H1 (cell line): ENCODE measurements around the gene ZIC5. TPM values are rescaled to one million over a fixed set of nuclear protein-coding genes. Genes with fewer than 3 reads are reported as not detected.

Experiments
- CTCF ChIA-PET: fragments of 300-600 bp; sonication (Branson Sonifier 250); formaldehyde crosslinking; loops from one replicate; lab custom pipeline; 2021; ENCODE audit not compliant: partially characterized antibody; lab: Charles Lee
- POLR2A ChIA-PET: fragments of 300-600 bp; sonication (Branson Sonifier 250); formaldehyde crosslinking; loops from one replicate; lab custom pipeline; 2021; ENCODE audit warnings: inconsistent platforms; ENCODE audit not compliant: partially characterized antibody; lab: Charles Lee
- DNase-seq, 2 experiments: peaks; one replicate each; pipeline versions ENCODE4 v3.0.0 to v3.0.0-alpha.2; 2010 to 2022; ENCODE audit warnings: low spot score in 2 of 2, low read depth in 1 of 2, mixed read lengths in 1 of 2
- FAIRE-seq: peaks from 2 replicates; lab custom pipeline; 2011; peaks lifted over from hg19 to GRCh38; lab: Jason Lieb, UNC
- H2AFZ ChIP-seq: 2 replicates; pipeline ENCODE4 v1.8.1; 2012; ENCODE audit warnings: low read length, inconsistent platforms
- H2AK5ac ChIP-seq: 2 replicates; pipeline ENCODE4 v1.6.1; 2013; ENCODE audit warnings: low read depth, low read length
- H2BK120ac ChIP-seq: replicated peaks from 2 replicates; pipeline ENCODE3; 2013; ENCODE audit warnings: low read depth, low read length, inconsistent platforms
- H2BK12ac ChIP-seq: 2 replicates; pipeline ENCODE4 v1.6.1; 2013; ENCODE audit warnings: low read depth, low read length
- H2BK15ac ChIP-seq: 2 replicates; pipeline ENCODE4 v1.6.1; 2013; ENCODE audit warnings: low read length
- H2BK20ac ChIP-seq: 2 replicates; pipeline ENCODE4 v1.6.1; 2013; ENCODE audit warnings: low read length
- H2BK5ac ChIP-seq: 2 replicates; pipeline ENCODE4 v1.6.1; 2013; ENCODE audit warnings: low read depth, low read length
- H3K14ac ChIP-seq: 2 replicates; pipeline ENCODE4 v1.6.1; 2013; ENCODE audit warnings: inconsistent platforms; ENCODE audit not compliant: insufficient read length
- H3K18ac ChIP-seq: 2 replicates; pipeline ENCODE4 v1.6.1; 2013; ENCODE audit warnings: low read length; ENCODE audit errors: extremely low read depth
- H3K23ac ChIP-seq: 2 replicates; pipeline ENCODE4 v1.6.1; 2013; ENCODE audit warnings: inconsistent platforms; ENCODE audit not compliant: insufficient read length
- H3K23me2 ChIP-seq: 2 replicates; pipeline ENCODE4 v1.6.1; 2013; ENCODE audit warnings: low read depth, low read length
- H3K27ac ChIP-seq: 2 replicates; pipeline ENCODE4 v1.6.1; 2011; ENCODE audit warnings: low read depth, low read length, inconsistent platforms
- H3K27me3 ChIP-seq, 4 experiments: replicated peaks in 1 of 4; 1 replicate in 1 of 4; 2 replicates in 3 of 4; pipeline versions ENCODE4 v1.6.1 to v1.8.1; 2011 to 2013; ENCODE audit warnings: low read length in 3 of 4, mild to moderate bottlenecking in 3 of 4, inconsistent platforms in 2 of 4, mixed read lengths in 2 of 4, moderate library complexity in 1 of 4; ENCODE audit not compliant: control insufficient read depth in 3 of 4, insufficient read depth in 3 of 4; ENCODE audit errors: extremely low read depth in 1 of 4
- H3K36me3 ChIP-seq, 4 experiments: 2 replicates each; pipeline versions ENCODE4 v1.6.1 to v1.8.1; 2011 to 2013; ENCODE audit warnings: mild to moderate bottlenecking in 4 of 4, low read length in 3 of 4, moderate library complexity in 2 of 4, control low read depth in 1 of 4, inconsistent platforms in 1 of 4; ENCODE audit not compliant: insufficient read depth in 4 of 4, control insufficient read depth in 2 of 4
- H3K4ac ChIP-seq: replicated peaks from 2 replicates; pipeline ENCODE3; 2013; ENCODE audit warnings: low read length, low read depth, mixed read lengths, inconsistent platforms; ENCODE audit not compliant: insufficient read length
- H3K4me1 ChIP-seq, 4 experiments: replicated peaks in 1 of 4; 1 replicate in 1 of 4; 2 replicates in 3 of 4; pipeline versions ENCODE4 v1.6.1 to v1.8.1; 2011 to 2013; ENCODE audit warnings: low read length in 3 of 4, inconsistent platforms in 2 of 4, mixed read lengths in 1 of 4; ENCODE audit not compliant: insufficient read depth in 4 of 4, control insufficient read depth in 3 of 4
- H3K4me2 ChIP-seq, 2 experiments: 2 replicates each; pipeline versions ENCODE4 v1.6.1 to v1.8.1; 2011 to 2013; ENCODE audit warnings: low read depth in 2 of 2, low read length in 2 of 2, control low read depth in 1 of 2, inconsistent platforms in 1 of 2, mild to moderate bottlenecking in 1 of 2; ENCODE audit not compliant: insufficient read depth in 1 of 2
- H3K4me3 ChIP-seq, 4 experiments: fragments of 200-600, 300-600 bp in 1 of 4; sonication (generic), shearing (Covaris generic), sonication (Bioruptor Twin) in 1 of 4; 2 replicates each; pipeline versions ENCODE4 v1.5.1 to v1.8.1; 2011 to 2016; ENCODE audit warnings: low read length in 4 of 4, low read depth in 3 of 4, control low read depth in 2 of 4, inconsistent platforms in 2 of 4, mild to moderate bottlenecking in 2 of 4, mixed read lengths in 1 of 4, moderate library complexity in 1 of 4; ENCODE audit not compliant: insufficient read depth in 2 of 4; ENCODE audit errors: extremely low read depth in 1 of 4
- H3K56ac ChIP-seq: replicated peaks from 2 replicates; pipeline ENCODE3; 2013; ENCODE audit warnings: low read depth, mild to moderate bottlenecking, mixed read lengths, low read length, inconsistent platforms; ENCODE audit not compliant: insufficient read length
- H3K79me1 ChIP-seq: 2 replicates; pipeline ENCODE4 v1.6.1; 2013; ENCODE audit warnings: low read depth, low read length, control low read depth
- H3K79me2 ChIP-seq, 2 experiments: 2 replicates each; pipeline versions ENCODE4 v1.6.1 to v1.8.1; 2012 to 2013; ENCODE audit warnings: low read length in 2 of 2, mild to moderate bottlenecking in 2 of 2, inconsistent platforms in 1 of 2; ENCODE audit not compliant: insufficient read depth in 2 of 2, control insufficient read depth in 1 of 2
- H3K9ac ChIP-seq, 4 experiments: replicated peaks in 1 of 4; 1 replicate in 1 of 4; 2 replicates in 3 of 4; pipeline versions ENCODE4 v1.6.1 to v1.8.1; 2011 to 2013; ENCODE audit warnings: low read depth in 3 of 4, low read length in 3 of 4, control low read depth in 2 of 4, mild to moderate bottlenecking in 2 of 4, moderate library complexity in 2 of 4, inconsistent platforms in 1 of 4; ENCODE audit errors: extremely low read depth in 1 of 4
- H3K9me3 ChIP-seq, 2 experiments: 2 replicates each; pipeline versions ENCODE4 v1.6.1 to v1.8.1; 2012 to 2013; ENCODE audit warnings: mild to moderate bottlenecking in 2 of 2, moderate library complexity in 2 of 2, control low read depth in 1 of 2, inconsistent platforms in 1 of 2, low read depth in 1 of 2, low read length in 1 of 2, mixed read lengths in 1 of 2; ENCODE audit not compliant: insufficient read depth in 2 of 2
- H4K20me1 ChIP-seq, 2 experiments: replicated peaks in 1 of 2; 2 replicates each; pipeline versions ENCODE3 to v1.8.1; 2011 to 2013; ENCODE audit warnings: inconsistent platforms in 2 of 2, low read length in 2 of 2, mild to moderate bottlenecking in 1 of 2; ENCODE audit not compliant: insufficient read depth in 2 of 2, control insufficient read depth in 1 of 2
- H4K5ac ChIP-seq: 2 replicates; pipeline ENCODE4 v1.6.1; 2013; ENCODE audit warnings: low read length, low read depth, mixed read lengths, inconsistent platforms; ENCODE audit not compliant: insufficient read length
- H4K8ac ChIP-seq: 2 replicates; pipeline ENCODE4 v1.8.0; 2013; ENCODE audit warnings: mild to moderate bottlenecking, moderate library complexity, low read length, inconsistent platforms; ENCODE audit not compliant: insufficient read depth; ENCODE audit errors: extremely low read depth
- H4K91ac ChIP-seq: replicated peaks from 2 replicates; pipeline ENCODE3; 2013; ENCODE audit warnings: low read length, mixed read lengths, inconsistent platforms; ENCODE audit not compliant: insufficient read length
- EP300 ChIP-seq, 2 experiments: IDR thresholded peaks; 1 replicate in 1 of 2; 2 replicates in 1 of 2; pipeline ENCODE4 v1.6.1; 2011 to 2012; ENCODE audit warnings: low read depth in 2 of 2, low read length in 2 of 2, mild to moderate bottlenecking in 2 of 2, borderline replicate concordance in 1 of 2, inconsistent platforms in 1 of 2, moderate library complexity in 1 of 2
- FOSL1 ChIP-seq: IDR thresholded peaks from 2 replicates; pipeline ENCODE4 v1.6.1; 2011; ENCODE audit warnings: mild to moderate bottlenecking, low read depth, low read length, moderate library complexity; ENCODE audit not compliant: insufficient read depth
- GABPA ChIP-seq: IDR thresholded peaks from 2 replicates; pipeline ENCODE4 v1.6.1; 2011; ENCODE audit warnings: mild to moderate bottlenecking, low read length, moderate library complexity, borderline replicate concordance; ENCODE audit not compliant: insufficient read depth
- NANOG ChIP-seq: IDR thresholded peaks from 2 replicates; pipeline ENCODE4 v1.6.1; 2011; ENCODE audit warnings: low read length, low read depth, mild to moderate bottlenecking, inconsistent platforms; ENCODE audit not compliant: insufficient read depth, poor library complexity, severe bottlenecking
- POLR2A ChIP-seq, 2 experiments: IDR thresholded peaks; 1 replicate in 1 of 2; 2 replicates in 1 of 2; pipeline ENCODE4 v1.6.1; 2011; ENCODE audit warnings: low read depth in 2 of 2, low read length in 2 of 2, mild to moderate bottlenecking in 2 of 2; ENCODE audit errors: control extremely low read depth in 1 of 2
- RXRA ChIP-seq: IDR thresholded peaks from 2 replicates; pipeline ENCODE4 v1.6.1; 2011; ENCODE audit warnings: low read depth, mild to moderate bottlenecking, low read length, moderate library complexity; ENCODE audit not compliant: insufficient read depth
- SIN3A ChIP-seq, 2 experiments: IDR thresholded peaks in 1 of 2; conservative IDR thresholded peaks in 1 of 2; 2 replicates each; pipeline ENCODE4 v1.6.1; 2011 to 2012; ENCODE audit warnings: low read length in 2 of 2, improper control_type of control experiment in 1 of 2, low read depth in 1 of 2, mild to moderate bottlenecking in 1 of 2
- WGBS, 2 experiments: shearing (Covaris generic) in 1 of 2; methylation state at CpG; one replicate each; pipeline versions ENCODE4 v1.1.6 to v1.1.7; 2013 to 2015; ENCODE audit warnings: low lambda C conversion rate in 2 of 2, mixed read lengths in 2 of 2, inconsistent platforms in 1 of 2, low coverage in 1 of 2, missing lambda C conversion rate in 1 of 2; ENCODE audit not compliant: insufficient replicate concordance in 2 of 2, insufficient coverage in 1 of 2, insufficient read length in 1 of 2; ENCODE audit errors: extremely low coverage in 1 of 2, missing lambda C conversion rate in 1 of 2; 5-methylcytosine and 5-hydroxymethylcytosine counted together
- polyA plus RNA-seq, 7 experiments: library from polyadenylated mRNA; depleted of rRNA in 3 of 7; stranded (reverse) in 5 of 7; unstranded in 2 of 7; fragments of >200 nt in 5 of 7; fragments of 200-250 nt in 2 of 7; gene quantifications; 1 replicate in 5 of 7; 2 replicates in 1 of 7; 4 replicates in 1 of 7; pipeline versions ENCODE4 v1.2.1 to v1.2.3, GENCODE V29; 2011 to 2013; ENCODE audit warnings: missing spikeins in 2 of 7, mixed read lengths in 2 of 7
- total RNA-seq: library from RNA; stranded (reverse); fragmentation: NEBNext Ultra II Directional; extraction: Animal tissue kit (Norgen Biotek cat#: 25700); gene quantifications from 2 replicates; pipeline ENCODE4 v1.2.1, GENCODE V29; 2021
- TF ChIP-seq, protein P1 (sequence below): IDR thresholded peaks from 2 replicates; pipeline ENCODE4 v1.6.1; 2011; ENCODE audit warnings: low read depth, mild to moderate bottlenecking, low read length; ENCODE audit not compliant: insufficient read depth

Gene ZIC5
- total and polyA plus RNA-seq, 2 of the 8 experiments (the other 6 are each of a cell fraction or from before 2014, with no cell fraction given): 14.2 to 52.7 TPM

- peak overlapping the region; percentile 88 for H3K56ac ChIP-seq
- peaks cover 21 to 60% of the 10 kb centered on the region in 2 experiments for H3K79me2 ChIP-seq
- H3K4ac ChIP-seq: no peak overlapping the region
- peak overlapping the region; percentile 96 for H3K18ac ChIP-seq
- H4K20me1 ChIP-seq: peaks cover 18 to 25% of the 10 kb centered on the region in 2 experiments
- H2BK120ac ChIP-seq: peak overlapping the region; percentile 93
- H2BK20ac ChIP-seq: no peak overlapping the region
- H3K79me1 ChIP-seq: no peaks in the 10 kb centered on the region; the same call in 1 of the 2 replicates
- peak overlapping the region; percentile 68 to 96 (median 94) for H3K4me3 ChIP-seq
- peak overlapping the region; percentile 83 for H4K91ac ChIP-seq
- peak overlapping the region; percentile 92 for H4K5ac ChIP-seq
- peaks cover 0 to 12% (median 8%) of the 10 kb centered on the region in 4 experiments; a peak in 6 of 7 replicates for H3K4me1 ChIP-seq
- peaks cover 0 to 16% (median 4%) of the 10 kb centered on the region in 4 experiments; a peak in 4 of 7 replicates for H3K27me3 ChIP-seq
- H2AFZ ChIP-seq: no peak overlapping the region
- peak overlapping the region; percentile 50; the same call in 1 of the 2 replicates for H2BK12ac ChIP-seq
- H2BK5ac ChIP-seq: peak overlapping the region; percentile 98
- FAIRE-seq: no peak
- H3K27ac ChIP-seq: peak overlapping the region; percentile 94
- ChIA-PET CTCF (interaction anchor here (1.5 to 2.6 kb wide), 3 partner anchors 20 to 325 kb away, joined by 3 to 11 read pairs (median 4); no protein-coding TSS in a partner anchor), POLR2A (interaction anchor here (0.7 to 11.2 kb wide), 18 partner anchors 10 to 375 kb away, joined by 3 to 145 read pairs (median 4); partner anchors contain the start of genes PCCA and ZIC5)
- no peak overlapping the region for H2AK5ac ChIP-seq
- peak in 1 of 2 experiments; percentile 85 for DNase-seq
- H2BK15ac ChIP-seq: no peak overlapping the region
- H3K23ac ChIP-seq: no peak overlapping the region
- peak overlapping the region; percentile 43 to 96 (median 77) for H3K9ac ChIP-seq
- H4K8ac ChIP-seq: peak overlapping the region; percentile 98; the same call in 1 of the 2 replicates
- no peak overlapping the region for H3K14ac ChIP-seq
- 0% methylated on average over 12 of the region's 110 CpGs; no CpG with 5 or more reads in 1 of the 2 experiments for WGBS, 2 experiments
- peak overlapping the region; percentile 63 to 91 for H3K4me2 ChIP-seq
- H3K23me2 ChIP-seq: peaks cover 30% of the 10 kb centered on the region
- peaks cover 18 to 40% (median 29%) of the 10 kb centered on the region in 4 experiments; a peak in 6 of 8 replicates for H3K36me3 ChIP-seq
- H3K9me3 ChIP-seq: no peaks in the 10 kb centered on the region; a peak in 1 of 4 replicates
- TF ChIP-seq POLR2A (IDR thresholded peaks at IDR 0.05; ENCODE audit: control extremely low read depth in 1 of 2, low read depth in 2 of 2, low read length in 2 of 2) (peak in 1 of 2 experiments; percentile 79; a peak in 2 of 3 replicates), SIN3A (conservative IDR thresholded peaks at IDR 0.05 in 1 of 2, IDR thresholded peaks at IDR 0.05 in 1 of 2; ENCODE audit: low read depth in 1 of 2, low read length in 2 of 2) (peak in 1 of 2 experiments; percentile 67; a peak in 1 of 4 replicates), EP300 (IDR thresholded peaks at IDR 0.05; ENCODE audit: borderline replicate concordance in 1 of 2, low read depth in 2 of 2, low read length in 2 of 2) (no peak), GABPA (0 out of 2 replicates have a peak, but pooled peaks have one; percentile 13), NANOG (no peak), FOSL1 (no peak), RXRA (no peak)
- TF ChIP-seq, protein P1, sequence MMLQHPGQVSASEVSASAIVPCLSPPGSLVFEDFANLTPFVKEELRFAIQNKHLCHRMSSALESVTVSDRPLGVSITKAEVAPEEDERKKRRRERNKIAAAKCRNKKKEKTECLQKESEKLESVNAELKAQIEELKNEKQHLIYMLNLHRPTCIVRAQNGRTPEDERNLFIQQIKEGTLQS: no peak
Observed at GRCh38 chr13:99980824-99981734, 9.5 kb upstream of the ZIC5 start.
